Vagina (tissue), 2 donors: ENCODE data around the gene PLD1. TPM values are rescaled to one million over a fixed set of nuclear protein-coding genes. Genes with fewer than 3 reads are reported as not detected.

Experiments used
- DNase-seq, 2 donors: peaks; one replicate each; pipeline ENCODE4 v3.0.0-alpha.2; 2017; ENCODE audit errors: extremely low spot score in 2 of 2
- H3K27ac ChIP-seq: fragments of 200-600 bp; sonication (generic); one replicate; pipeline ENCODE4 v1.5.1; 2019
- H3K27me3 ChIP-seq: fragments of 200-600 bp; sonication (generic); one replicate; pipeline ENCODE4 v1.5.1; 2019
- H3K36me3 ChIP-seq, 2 donors: fragments of 200-600 bp; sonication (generic); one replicate each; pipeline ENCODE4 v1.5.1; 2017 to 2019
- H3K4me1 ChIP-seq: fragments of 200-600 bp; sonication (generic); one replicate; pipeline ENCODE4 v1.5.1; 2019
- H3K4me3 ChIP-seq, 2 donors: fragments of 200-600 bp; sonication (generic); 1 replicate in 1 of 2; 2 replicates in 1 of 2; pipeline ENCODE4 v1.5.1; 2016 to 2019
- H3K9me3 ChIP-seq: fragments of 200-600 bp; sonication (generic); one replicate; pipeline ENCODE4 v1.5.1; 2019
- CTCF ChIP-seq, 3 experiments: fragments of 450-650 bp in 2 of 3; fragments of 200-600 bp in 1 of 3; sonication (generic) in 1 of 3; IDR thresholded peaks; one replicate each; pipeline ENCODE4 v1.5.1; 2017 to 2019; ENCODE audit warnings: antibody characterized with exemption in 3 of 3, mild to moderate bottlenecking in 2 of 3, moderate library complexity in 2 of 3
- POLR2A ChIP-seq, 2 donors: fragments of 450-650 bp; IDR thresholded peaks; one replicate each; pipeline ENCODE4 v1.6.1; 2017; ENCODE audit warnings: antibody characterized with exemption in 2 of 2, mild to moderate bottlenecking in 2 of 2, moderate library complexity in 2 of 2
- POLR2AphosphoS5 ChIP-seq, 2 donors: sonication (generic); formaldehyde crosslinking; IDR thresholded peaks; one replicate each; pipeline ENCODE4 v1.9.0; 2017; ENCODE audit warnings: antibody characterized with exemption in 2 of 2, mild to moderate bottlenecking in 2 of 2, low read depth in 1 of 2; ENCODE audit not compliant: insufficient read depth in 1 of 2
- intact Hi-C: fragments of 100-400 bp; cut with DNase I; formaldehyde crosslinking; loops from one replicate; pipeline ENCODE4 v1.15.1; 2023
- total RNA-seq: library from RNA; depleted of rRNA; stranded (reverse); fragments of >200 nt; gene quantifications from one replicate; pipeline ENCODE4 v1.2.3, GENCODE V29; 2016

PLD1 gene
- total RNA-seq, 1 donor from 2014 or later = 35.6 TPM

- Histone ChIP-seq H3K36me3 (peaks cover 0 to 9% of the 10 kb centered on the region in 2 donors), H3K9me3 (no peaks in the 10 kb centered on the region), H3K4me3 (no peak overlapping the region), H3K27me3 (no peaks in the 10 kb centered on the region), H3K27ac (no peak overlapping the region), H3K4me1 (no peaks in the 10 kb centered on the region)
- no peak for DNase-seq
- intact Hi-C loops = no loop called here
- TF ChIP-seq POLR2AphosphoS5 (IDR thresholded peaks at IDR 0.05; ENCODE audit: insufficient read depth in 1 of 2, low read depth in 1 of 2) (no peak), CTCF (IDR thresholded peaks at IDR 0.05) (no peak), POLR2A (IDR thresholded peaks at IDR 0.05) (no peak)
These were observed 77.5 kb downstream of the PLD1 start for GRCh38 chr3:171732756-171733155.

- Histone ChIP-seq H3K4me3 (no peak overlapping the region), H3K4me1 (no peaks in the 10 kb centered on the region), H3K36me3 (peaks cover 0 to 9% of the 10 kb centered on the region in 2 donors), H3K9me3 (no peaks in the 10 kb centered on the region), H3K27me3 (no peaks in the 10 kb centered on the region), H3K27ac (no peak overlapping the region)
- intact Hi-C loops = no loop called here
- TF ChIP-seq POLR2A (IDR thresholded peaks at IDR 0.05) (no peak), POLR2AphosphoS5 (IDR thresholded peaks at IDR 0.05; ENCODE audit: insufficient read depth in 1 of 2, low read depth in 1 of 2) (no peak), CTCF (IDR thresholded peaks at IDR 0.05) (no peak)
- no peak for DNase-seq
These were observed 78.6 kb downstream of the PLD1 start for GRCh38 chr3:171731691-171732090.

GRCh38 chr3:171729452-171730334, 80.6 kb downstream of the PLD1 start:
- Histone ChIP-seq H3K9me3 (no peaks in the 10 kb centered on the region), H3K4me3 (no peak overlapping the region), H3K4me1 (no peaks in the 10 kb centered on the region), H3K27ac (no peak overlapping the region), H3K27me3 (no peaks in the 10 kb centered on the region), H3K36me3 (peaks cover 0 to 20% of the 10 kb centered on the region in 2 donors)
- no peak for DNase-seq
- intact Hi-C loops = no loop called here
- TF ChIP-seq POLR2A (IDR thresholded peaks at IDR 0.05) = no peak
- no peak for TF ChIP-seq CTCF (IDR thresholded peaks at IDR 0.05)
- no peak for TF ChIP-seq POLR2AphosphoS5 (IDR thresholded peaks at IDR 0.05; ENCODE audit: insufficient read depth in 1 of 2, low read depth in 1 of 2)

GRCh38 chr3:171727288-171727687, 83.0 kb downstream of the PLD1 start:
- Histone ChIP-seq H3K27ac (no peak overlapping the region), H3K9me3 (no peaks in the 10 kb centered on the region), H3K4me1 (no peaks in the 10 kb centered on the region), H3K27me3 (no peaks in the 10 kb centered on the region), H3K4me3 (no peak overlapping the region), H3K36me3 (peaks cover 0 to 33% of the 10 kb centered on the region in 2 donors)
- DNase-seq = no peak
- intact Hi-C loops = no loop called here
- TF ChIP-seq POLR2AphosphoS5 (IDR thresholded peaks at IDR 0.05; ENCODE audit: insufficient read depth in 1 of 2, low read depth in 1 of 2) (no peak), CTCF (IDR thresholded peaks at IDR 0.05) (no peak), POLR2A (IDR thresholded peaks at IDR 0.05) (no peak)
